Stimulated activated CD4-positive, alpha-beta T cell treated with anti-CD3 and anti-CD28 coated beads, Interleukin-12 subunit alpha, Interleukin-12 subunit beta, amount 100 ng/mL, for 24 hours (primary cell): Measurements from ENCODE around the gene LAG3.

Source experiments
- DNase-seq, 2 experiments: peaks; one replicate each; pipeline ENCODE4 v3.0.0-alpha.2; 2020; ENCODE audit warnings: low read depth in 2 of 2

Gene LAG3

GRCh38 chr12:6771509-6772330 is 600 bp upstream of the LAG3 start:
- no peak for DNase-seq

- no peak for DNase-seq
Observed at GRCh38 chr12:6772726-6773589, 638 bp downstream of the LAG3 start.

GRCh38 chr12:6773590-6774351 is 1.5 kb downstream of the LAG3 start:
- no peak for DNase-seq

- no peak for DNase-seq
Observed at GRCh38 chr12:6774499-6775062, 2.3 kb downstream of the LAG3 start.

GRCh38 chr12:6775185-6776174 is 3.2 kb downstream of the LAG3 start:
- DNase-seq, result no peak

GRCh38 chr12:6777386-6777785 is 5.1 kb downstream of the LAG3 start:
- DNase-seq, result no peak

- no peak for DNase-seq
Observed at GRCh38 chr12:6778217-6778573, 5.9 kb downstream of the LAG3 start.

GRCh38 chr12:6778574-6779550 is 6.5 kb downstream of the LAG3 start:
- DNase-seq, result peak; percentile 78 to 93

- no peak for DNase-seq
Observed at GRCh38 chr12:6779708-6780432, 7.5 kb downstream of the LAG3 start.

- DNase-seq, result no peak
Observed at GRCh38 chr12:6780573-6780972, 8.3 kb downstream of the LAG3 start.

GRCh38 chr12:6782119-6782518 is 9.8 kb downstream of the LAG3 start:
- no peak for DNase-seq

- DNase-seq, result no peak
Observed at GRCh38 chr12:6782850-6783566, 10.7 kb downstream of the LAG3 start.

GRCh38 chr12:6783828-6784227 is 11.5 kb downstream of the LAG3 start:
- no peak for DNase-seq

- DNase-seq, result no peak
Observed at GRCh38 chr12:6784296-6784695, 12.0 kb downstream of the LAG3 start.

- DNase-seq, result no peak
Observed at GRCh38 chr12:6784761-6785160, 12.4 kb downstream of the LAG3 start.

GRCh38 chr12:6786416-6787094 is 14.2 kb downstream of the LAG3 start:
- DNase-seq, result no peak

GRCh38 chr12:6787309-6787708 is 15.0 kb downstream of the LAG3 start:
- no peak for DNase-seq
